ENCODE measurements around the gene PNCK. TPM values are rescaled to one million over a fixed set of nuclear protein-coding genes. Genes with fewer than 3 reads are reported as not detected.
A peak's percentile ranks its signal among the peaks of the same experiment; 100 is the strongest.

The PNCK gene
- total and polyA plus RNA-seq, 2 of the 13 experiments (the other 11 are each of a cell fraction or from before 2014, with no cell fraction given) = 33.1 TPM; not detected in 1

- TF ChIP-seq THRA (CRISPR knock-in tag; IDR thresholded peaks at IDR 0.05; ENCODE audit: borderline replicate concordance) (peak; percentile 29; the same call in 1 of the 2 replicates), ZSCAN5A (CRISPR knock-in tag; IDR thresholded peaks at IDR 0.05; ENCODE audit: borderline replicate concordance) (no peak), ELF3 (CRISPR knock-in tag; IDR thresholded peaks at IDR 0.05) (peak; percentile 60; the same call in 1 of the 2 replicates), PRDM10 (CRISPR knock-in tag; IDR thresholded peaks at IDR 0.05; ENCODE audit: low read depth) (no peak; the same call in 1 of the 2 replicates), TARDBP (CRISPR knock-in tag; IDR thresholded peaks at IDR 0.05) (peak; percentile 49; the same call in 1 of the 2 replicates), RARA (CRISPR knock-in tag; IDR thresholded peaks at IDR 0.05) (peak; percentile 71), NR2C2 (CRISPR knock-in tag; IDR thresholded peaks at IDR 0.05; ENCODE audit: borderline replicate concordance) (0 out of 2 replicates have a peak, but pooled peaks have one; percentile 20), SKIL (CRISPR knock-in tag; IDR thresholded peaks at IDR 0.05; ENCODE audit: borderline replicate concordance) (no peak), BCL3 (CRISPR knock-in tag; IDR thresholded peaks at IDR 0.05) (peak; percentile 27; the same call in 1 of the 2 replicates), ZNF263 (CRISPR knock-in tag; IDR thresholded peaks at IDR 0.05) (no peak), SATB2 (CRISPR knock-in tag; IDR thresholded peaks at IDR 0.05) (no peak), ZNF770 (CRISPR knock-in tag; IDR thresholded peaks at IDR 0.05) (0 out of 2 replicates have a peak, but pooled peaks have one; percentile 11), PHF21A (CRISPR knock-in tag; IDR thresholded peaks at IDR 0.05) (peak; percentile 68; the same call in 1 of the 2 replicates), ZNF766 (CRISPR knock-in tag; IDR thresholded peaks at IDR 0.05; ENCODE audit: borderline replicate concordance) (no peak)
These were observed 38.8 kb downstream of the PNCK start (continued) for GRCh38 chrX:153634832-153635231.

Measured in HepG2 (cell line).